Airway epithelial cell (primary cell): Measurements from ENCODE around the gene LRR1. TPM values are rescaled to one million over a fixed set of nuclear protein-coding genes. Genes with fewer than 3 reads are reported as not detected.

Source experiments
- total RNA-seq: library from RNA; depleted of rRNA; stranded (reverse); fragments of >200 nt; gene quantifications from 2 replicates; pipeline ENCODE4 v1.2.3, GENCODE V29; 2015

LRR1 gene, protein sequence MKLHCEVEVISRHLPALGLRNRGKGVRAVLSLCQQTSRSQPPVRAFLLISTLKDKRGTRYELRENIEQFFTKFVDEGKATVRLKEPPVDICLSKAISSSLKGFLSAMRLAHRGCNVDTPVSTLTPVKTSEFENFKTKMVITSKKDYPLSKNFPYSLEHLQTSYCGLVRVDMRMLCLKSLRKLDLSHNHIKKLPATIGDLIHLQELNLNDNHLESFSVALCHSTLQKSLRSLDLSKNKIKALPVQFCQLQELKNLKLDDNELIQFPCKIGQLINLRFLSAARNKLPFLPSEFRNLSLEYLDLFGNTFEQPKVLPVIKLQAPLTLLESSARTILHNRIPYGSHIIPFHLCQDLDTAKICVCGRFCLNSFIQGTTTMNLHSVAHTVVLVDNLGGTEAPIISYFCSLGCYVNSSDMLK
- total RNA-seq = 11.6 and 21.4 TPM in 2 replicates

DNA sequence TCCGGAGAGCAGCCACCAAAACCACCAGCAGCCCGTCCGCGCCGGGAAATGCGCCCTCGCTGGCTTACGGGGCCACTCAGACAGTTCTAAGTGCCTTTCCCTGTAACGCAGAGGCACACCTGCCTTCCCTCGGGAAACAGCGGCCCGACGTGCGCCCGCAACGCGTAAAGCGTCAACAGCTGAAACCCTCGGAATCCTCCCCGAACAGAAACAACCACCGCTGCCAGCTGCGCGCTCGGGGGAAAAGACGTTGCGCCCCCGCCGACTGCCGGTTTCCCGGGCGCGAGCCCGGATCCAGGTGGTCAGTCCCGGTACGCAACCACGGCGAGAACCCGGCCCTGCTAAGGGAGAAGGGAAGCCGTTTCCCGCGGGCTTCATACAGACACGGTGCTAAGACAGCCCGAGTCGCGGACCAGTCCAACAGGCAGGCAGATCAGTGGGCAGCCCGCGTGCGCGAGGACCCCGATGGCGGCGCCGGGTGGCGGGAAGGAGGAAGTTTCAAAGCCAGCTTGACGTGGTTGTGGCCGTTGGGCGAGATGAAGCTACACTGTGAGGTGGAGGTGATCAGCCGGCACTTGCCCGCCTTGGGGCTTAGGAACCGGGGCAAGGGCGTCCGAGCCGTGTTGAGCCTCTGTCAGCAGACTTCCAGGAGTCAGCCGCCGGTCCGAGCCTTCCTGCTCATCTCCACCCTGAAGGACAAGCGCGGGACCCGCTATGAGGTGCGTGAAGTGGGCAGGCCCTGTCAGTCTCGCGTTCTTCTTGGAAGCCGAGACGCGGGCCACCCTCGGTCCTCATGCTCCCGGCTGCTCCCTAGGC, at the start of gene LRR1:
Gene LRR1 (plus strand): TSS at position 456 of the 816 bp plus-strand sequence. CDS start 81 bp downstream, at position 537.

DNA sequence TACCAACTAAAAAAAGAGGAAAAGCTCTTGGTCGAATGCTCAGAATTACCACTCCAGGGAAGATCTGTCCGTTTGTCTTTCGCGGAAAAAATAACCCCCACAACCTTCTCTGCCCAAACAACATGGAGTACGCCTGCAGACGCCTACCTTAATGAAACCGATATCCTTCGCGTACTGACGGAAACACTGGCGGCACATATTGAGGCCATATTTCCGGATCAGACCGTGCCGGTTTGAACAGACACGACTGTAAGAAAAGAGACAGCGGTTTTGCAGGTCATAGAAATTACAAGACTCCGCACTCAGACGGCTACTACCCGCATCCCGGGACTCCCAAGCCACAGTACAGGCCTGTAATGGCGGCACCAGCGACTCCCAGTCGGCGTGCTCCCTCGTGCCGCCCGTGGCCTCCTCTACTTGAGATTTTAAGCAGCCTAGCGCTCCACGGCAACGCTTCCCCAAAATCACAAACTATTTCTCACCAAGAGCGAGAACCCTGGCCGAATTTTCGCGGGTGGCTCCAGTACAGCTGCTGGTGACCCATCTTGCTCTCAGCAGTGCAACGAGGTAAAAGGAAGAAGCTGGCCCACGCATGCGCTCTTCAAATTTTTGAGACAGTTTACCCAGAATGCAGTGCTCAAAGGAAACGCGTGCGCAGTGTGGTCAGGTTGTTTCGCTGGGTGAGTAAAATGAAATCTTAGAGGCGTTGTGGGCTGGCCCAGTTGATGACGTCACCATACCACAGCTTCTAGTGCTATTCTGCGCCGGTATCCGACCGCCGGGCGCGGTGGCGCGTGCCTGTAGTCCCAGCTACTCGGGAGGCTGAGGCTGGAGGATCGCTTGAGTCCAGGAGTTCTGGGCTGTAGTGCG, 12.7 kb upstream of the LRR1 start, which contains the start of gene RPS29:
Gene RPS29 (minus strand): TSS at position 578 of the 870 bp plus-strand sequence. CDS start 34 bp downstream, at position 544.

DNA sequence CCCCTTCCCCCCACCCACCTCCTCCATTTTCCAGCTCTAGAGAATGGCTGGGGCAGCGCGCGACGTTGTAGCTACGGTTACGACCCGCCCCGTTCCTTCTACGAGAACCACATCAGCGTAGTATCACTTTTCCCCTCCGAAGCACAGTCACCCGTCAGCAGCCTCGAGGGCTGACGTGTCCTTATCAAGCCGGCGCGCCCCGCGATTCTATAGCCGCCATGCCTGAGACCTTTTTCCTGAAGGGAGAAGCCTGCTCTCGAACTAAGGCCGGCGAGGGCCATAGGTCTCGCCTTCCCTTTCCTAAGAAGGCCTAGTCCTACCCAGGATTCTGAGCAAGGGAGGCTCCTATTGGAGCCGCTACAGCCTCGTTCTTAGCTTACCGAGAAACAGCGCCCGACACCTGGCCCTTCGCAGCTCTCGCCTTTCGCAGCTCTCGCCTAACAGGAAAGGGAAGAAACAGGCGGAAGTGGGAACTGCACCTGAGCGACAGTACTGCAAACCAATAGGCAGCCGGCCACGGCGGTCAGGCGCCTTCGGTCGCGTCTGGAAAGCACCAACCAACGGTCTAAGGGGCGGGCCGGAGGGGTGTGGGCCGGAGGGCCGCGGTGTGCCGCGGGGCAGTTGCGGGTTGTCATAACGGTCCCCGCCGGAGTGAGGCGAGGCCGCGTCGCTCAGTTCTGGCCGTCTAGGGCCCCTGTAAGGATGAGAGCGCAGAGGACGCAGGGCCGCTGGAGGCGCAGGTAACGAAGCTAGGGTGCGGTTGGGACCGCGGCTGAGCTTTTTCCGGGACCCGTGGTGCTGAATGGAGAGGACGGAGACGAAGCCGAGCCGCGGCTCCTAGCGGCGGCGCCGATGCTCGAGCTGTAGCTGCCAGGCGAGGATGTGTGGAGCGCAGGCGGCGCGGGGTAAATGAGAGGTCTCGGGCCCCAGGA, 21.7 kb downstream of the LRR1 start, which contains the start of the genes MGAT2 and RPL36AL:
Gene MGAT2 (plus strand): TSS at position 618 of the 932 bp plus-strand sequence. CDS start 470 bp downstream, outside the sequence.
Gene RPL36AL (minus strand): TSS at position 445 of the 932 bp plus-strand sequence. CDS start 1,522 bp downstream, outside the sequence.

DNA sequence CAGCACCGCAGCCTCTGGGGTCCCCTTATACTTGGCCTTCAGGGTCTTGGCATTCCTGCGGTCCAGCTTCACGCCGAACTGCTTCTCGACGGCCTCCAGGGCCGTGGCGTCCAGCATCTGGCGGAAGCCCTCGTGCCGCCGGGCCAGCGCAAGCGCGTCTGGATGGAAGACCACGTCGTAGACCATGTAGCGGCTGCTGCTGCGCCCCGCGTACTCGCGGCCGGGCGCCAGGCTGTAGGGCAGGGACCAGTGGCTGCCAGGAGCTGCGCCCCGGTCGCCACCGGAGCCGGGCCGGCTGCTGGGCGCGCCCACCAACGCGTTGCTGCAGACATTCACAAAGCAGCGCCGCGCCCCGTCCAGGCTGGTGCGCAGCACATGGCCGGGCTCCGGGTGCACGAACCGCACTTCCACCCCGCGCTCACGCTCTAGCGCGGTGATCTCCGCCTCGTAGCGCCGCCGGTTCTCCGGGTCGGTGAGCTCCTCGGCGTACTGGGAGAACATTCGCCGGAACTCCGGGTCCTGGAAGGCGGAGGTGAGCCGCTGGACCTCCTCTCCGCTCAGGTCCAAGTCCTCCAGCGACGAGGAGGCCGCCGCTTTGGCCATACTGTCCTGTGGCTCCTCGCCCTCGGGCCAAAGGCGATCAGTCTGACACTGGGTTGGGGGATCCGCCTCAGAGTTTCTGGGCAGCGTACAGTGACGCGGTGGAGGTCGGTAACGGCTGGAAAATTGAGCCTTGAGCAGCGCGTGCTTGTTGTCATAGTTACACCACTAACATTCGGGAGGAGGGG, 36.0 kb downstream of the LRR1 start, which contains the start of gene DNAAF2:
Gene DNAAF2 (minus strand): TSS at position 698 of the 788 bp plus-strand sequence. CDS start 95 bp downstream, at position 603.

Other genes starting within 250 kb of the LRR1 start
- gene RPS29, start 12.6 kb upstream of the LRR1 start, total RNA-seq = 12,829 and 16,337 TPM in 2 replicates
- gene RPL36AL, start 21.7 kb downstream of the LRR1 start, total RNA-seq = 239 and 271 TPM in 2 replicates
- 47.7 and 48.6 TPM in 2 replicates for gene MGAT2, start 21.9 kb downstream of the LRR1 start, total RNA-seq
- gene DNAAF2, start 36.3 kb downstream of the LRR1 start, total RNA-seq = 14.0 and 20.5 TPM in 2 replicates
- 14.0 and 15.4 TPM in 2 replicates for gene POLE2, start 89.3 kb downstream of the LRR1 start, total RNA-seq
- 0.14 and 0.51 TPM in 2 replicates for gene KLHDC1, start 94.2 kb downstream of the LRR1 start, total RNA-seq
- gene KLHDC2, start 169.2 kb downstream of the LRR1 start, total RNA-seq = 20.6 and 24.1 TPM in 2 replicates